Activated T-cell treated with anti-CD3 and anti-CD28 coated beads, Interleukin-2, amount 50 U/mL, for 48 hours (primary cell): ENCODE measurements around the gene KRTAP2-3.

Experiments
- DNase-seq, 2 experiments: peaks; one replicate each; pipeline ENCODE4 v3.0.0-alpha.2; 2020

Gene KRTAP2-3

DNA sequence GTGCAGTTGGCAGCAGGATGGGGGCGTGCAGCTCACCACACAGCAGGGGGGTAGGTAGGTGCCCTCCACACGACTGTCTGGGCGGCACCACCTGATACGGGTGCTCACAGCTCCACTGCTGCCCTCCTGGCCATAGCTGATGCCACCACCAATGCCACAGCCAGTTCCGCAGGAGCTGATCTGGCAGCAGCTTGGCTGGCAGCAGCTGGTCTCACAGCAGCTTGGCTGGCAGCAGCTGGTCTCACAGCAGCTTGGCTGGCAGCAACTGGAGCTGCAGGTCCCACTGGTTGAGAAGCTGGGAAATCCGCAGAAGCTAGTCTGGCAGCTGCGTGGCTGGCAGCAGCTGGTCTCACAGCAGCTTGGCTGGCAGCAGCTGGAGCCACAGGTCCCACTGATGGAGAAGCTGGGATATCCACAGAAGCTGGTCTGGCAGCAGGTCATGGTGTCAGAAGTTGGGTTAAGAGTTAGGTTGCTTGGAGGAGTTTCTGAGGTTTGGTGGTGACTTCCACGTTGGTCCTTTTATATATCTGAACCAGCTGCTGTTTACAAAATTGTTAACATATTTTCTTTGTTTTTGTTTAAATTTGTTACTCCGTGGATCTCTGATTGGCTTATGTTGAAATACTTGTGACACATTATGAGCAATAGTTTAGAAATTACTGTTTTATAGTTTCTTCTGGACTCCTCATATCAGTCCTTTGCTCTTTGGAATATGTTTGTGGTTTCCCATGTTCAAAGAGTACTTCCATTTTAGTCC is 33.0 kb downstream of the KRTAP2-3 start, which contains the start of gene KRTAP1-5:
Gene KRTAP1-5 (minus strand): TSS at position 494 of the 757 bp plus-strand sequence. CDS start 53 bp downstream, at position 441.
- DNase-seq: no peak

GRCh38 chr17:41024697-41025096 is 35.2 kb downstream of the KRTAP2-3 start:
- no peak for DNase-seq

DNA sequence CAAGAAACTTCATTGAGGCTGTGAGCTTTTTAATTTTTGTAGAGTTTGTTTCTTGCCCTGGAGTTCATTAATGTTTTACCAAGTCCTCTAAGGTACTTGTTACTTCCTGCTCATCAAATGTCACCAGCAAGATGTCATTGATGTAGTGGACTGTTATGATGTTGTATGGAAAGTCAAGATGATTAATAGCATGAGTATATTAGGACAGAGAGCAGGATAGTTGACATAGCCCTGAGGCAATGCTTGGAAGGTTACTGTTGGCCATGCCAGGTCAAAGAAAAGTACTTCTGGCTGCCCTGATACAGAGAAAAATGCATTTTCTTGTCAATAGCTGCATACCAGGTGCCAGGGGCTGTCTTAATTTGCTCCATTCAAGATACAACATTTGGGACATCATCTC is 39.6 kb downstream of the KRTAP2-3 start:
- DNase-seq: no peak

DNA sequence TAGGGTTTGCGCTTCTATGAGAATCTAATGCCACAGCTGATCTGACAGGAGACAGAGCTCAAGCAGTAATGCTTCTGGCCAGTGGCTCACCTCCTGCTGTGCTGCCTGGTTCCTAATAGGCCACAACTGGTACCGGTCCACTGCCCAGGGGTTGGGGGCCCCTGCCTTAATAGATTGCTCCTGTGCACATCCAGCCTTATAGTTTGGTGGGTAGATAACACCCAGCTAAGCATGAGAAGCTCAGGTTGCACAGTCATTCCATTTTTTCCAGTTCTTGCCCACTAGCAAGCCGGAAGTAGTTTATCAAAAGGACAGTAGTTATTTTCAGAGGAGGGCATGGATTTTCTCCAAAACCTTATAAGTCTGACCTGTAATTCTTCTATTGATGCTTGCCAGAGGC is 40.5 kb downstream of the KRTAP2-3 start:
- DNase-seq: no peak

GRCh38 chr17:41018541-41018940 is 41.4 kb downstream of the KRTAP2-3 start:
- no peak for DNase-seq

- DNase-seq: no peak
Measured at GRCh38 chr17:41016578-41017215, 43.2 kb downstream of the KRTAP2-3 start.

DNA sequence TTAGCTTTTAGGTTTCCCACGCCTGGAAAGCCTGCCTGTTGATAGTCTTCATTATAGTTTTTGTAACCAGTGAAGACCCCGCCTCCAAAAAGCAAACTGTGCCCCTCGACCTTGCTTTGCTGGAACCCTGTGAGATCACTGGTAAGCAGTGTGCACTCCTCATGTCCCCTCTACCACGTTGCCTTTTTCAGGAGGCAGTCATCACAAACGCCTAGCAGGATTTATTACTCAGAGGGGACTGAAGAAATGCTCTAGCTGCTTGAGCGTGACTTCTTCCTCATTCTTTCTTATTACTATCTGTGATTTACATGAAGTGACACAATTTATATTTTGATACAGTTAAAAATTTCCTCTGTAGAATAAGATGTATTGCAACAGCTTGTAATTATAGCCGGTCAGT is 44.5 kb downstream of the KRTAP2-3 start:
- no peak for DNase-seq

DNA sequence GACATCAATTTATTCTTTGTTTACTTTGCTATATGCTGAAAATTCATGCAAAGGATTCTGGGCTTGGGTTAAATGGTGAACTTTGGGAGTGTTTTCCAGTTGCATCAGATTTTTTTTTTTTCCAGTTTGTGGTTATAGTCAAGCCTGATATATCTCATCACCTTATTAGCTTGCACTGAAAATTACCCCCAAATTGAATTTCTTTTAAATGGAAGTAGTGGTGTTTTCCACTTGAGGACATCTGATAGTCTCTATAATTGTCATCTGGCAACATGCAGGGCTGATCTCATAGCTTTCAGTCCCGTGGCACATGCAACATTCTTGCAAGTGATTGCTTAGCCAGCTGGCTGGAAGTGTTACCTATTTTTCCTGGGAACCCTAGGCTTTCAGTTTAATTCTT is 46.3 kb downstream of the KRTAP2-3 start:
- DNase-seq: no peak

- no peak for DNase-seq
Measured at GRCh38 chr17:41013181-41013580, 46.7 kb downstream of the KRTAP2-3 start.

DNA sequence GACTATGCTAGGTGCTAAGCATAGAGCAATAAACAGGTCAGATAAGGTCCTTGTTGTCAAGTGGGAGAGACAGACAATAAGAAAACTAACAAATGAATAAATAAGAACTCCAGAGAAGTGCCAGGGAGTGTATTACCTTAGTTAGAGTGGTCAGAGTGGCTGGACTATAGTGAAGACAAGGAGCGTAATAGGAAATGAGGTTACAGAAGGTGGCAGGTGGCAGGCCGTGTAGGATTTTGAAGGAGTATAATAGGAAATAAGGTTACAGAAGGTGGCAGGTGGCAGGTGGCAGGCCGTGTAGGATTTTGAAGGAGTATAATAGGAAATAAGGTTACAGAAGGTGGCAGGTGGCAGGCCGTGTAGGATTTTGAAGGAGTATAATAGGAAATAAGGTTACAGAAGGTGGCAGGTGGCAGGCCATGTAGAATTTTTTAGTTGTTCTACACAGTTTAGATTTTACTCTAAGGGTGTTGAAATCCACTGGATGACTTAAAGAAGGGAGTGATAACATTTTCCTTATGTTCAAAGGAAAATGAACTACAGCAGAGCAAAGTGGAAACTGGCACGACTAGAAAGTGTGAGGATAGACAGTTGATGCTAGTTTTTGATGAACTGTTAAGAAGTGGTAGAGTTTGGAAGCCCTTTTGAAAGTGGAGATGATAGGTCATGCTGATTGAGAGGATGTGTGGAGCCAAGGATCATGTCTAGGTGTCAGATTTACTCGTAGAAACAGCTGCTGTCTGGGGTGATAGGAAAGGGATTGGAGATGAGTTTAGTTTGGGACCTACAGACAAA is 47.4 kb downstream of the KRTAP2-3 start:
- DNase-seq: no peak

DNA sequence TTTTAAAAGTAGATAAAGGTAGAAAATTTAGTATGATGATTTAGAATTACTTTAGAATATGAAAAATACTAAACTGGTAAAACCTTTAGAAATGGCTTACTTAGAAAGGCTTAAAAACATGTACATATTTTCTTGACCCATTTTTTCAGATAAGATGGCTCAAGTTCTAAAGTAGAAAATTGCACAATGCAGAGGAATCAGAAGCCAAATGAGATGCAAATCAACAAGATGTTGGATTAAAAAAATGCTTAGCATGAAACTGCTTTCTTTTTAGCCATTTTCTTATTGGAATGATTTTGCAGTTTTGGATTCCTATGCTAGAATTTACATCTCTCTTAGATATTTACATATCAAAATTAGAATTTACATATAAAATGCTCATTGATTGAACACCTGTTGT is 49.5 kb downstream of the KRTAP2-3 start:
- DNase-seq: no peak

DNA sequence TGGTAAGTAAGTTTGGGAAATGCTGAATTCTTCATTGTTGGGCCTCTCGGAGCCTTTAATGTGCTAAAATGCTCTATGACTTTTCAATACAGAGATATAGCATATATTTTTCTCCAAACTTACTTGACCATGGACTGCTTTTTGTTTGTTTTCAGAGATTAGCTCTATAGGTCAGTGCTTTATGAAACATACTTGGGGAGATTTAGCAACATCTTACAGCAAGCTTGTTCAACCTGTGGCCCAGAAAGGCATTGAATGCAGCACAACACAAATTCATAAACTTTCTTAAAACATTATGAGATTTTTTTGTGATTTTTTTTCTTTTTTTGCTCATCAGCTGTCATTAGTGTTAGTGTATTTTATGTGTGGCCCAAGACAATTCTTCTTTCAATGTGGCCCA is 50.0 kb downstream of the KRTAP2-3 start:
- DNase-seq: no peak

DNA sequence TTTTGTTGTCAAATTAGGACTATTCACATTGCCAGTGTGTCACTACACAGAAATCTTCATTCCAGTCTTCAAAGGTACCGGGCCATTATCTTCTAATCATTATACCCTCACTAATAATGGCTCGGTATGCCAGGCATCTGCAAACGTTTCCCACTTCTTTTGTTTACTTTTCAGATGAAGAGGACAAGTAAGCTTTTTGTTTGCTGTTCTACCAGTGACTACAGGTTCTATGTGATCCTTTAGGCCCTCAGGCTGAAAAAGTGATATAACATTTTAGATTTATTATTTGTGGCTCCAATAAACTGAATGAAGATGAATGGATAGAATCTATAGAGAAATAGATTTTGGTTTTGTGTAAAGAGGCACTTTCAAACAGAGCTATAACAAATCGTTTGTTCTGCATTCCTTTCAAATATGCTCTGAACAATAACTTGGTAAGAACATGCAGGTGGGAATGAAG is 50.6 kb downstream of the KRTAP2-3 start:
- DNase-seq: no peak
